Stimulated activated CD4-positive, alpha-beta T cell treated with anti-CD3 and anti-CD28 coated beads, TNF-alpha, amount 100 ng/mL, for 24 hours (primary cell): Measurements from ENCODE around the gene AJAP1.
"Not testable (repeated sequence)": the region's sequence is repeated elsewhere in the genome, so short reads cannot be mapped to it uniquely, and the experiment has no call there.

ENCODE experiments used
- DNase-seq, 3 experiments: peaks; one replicate each; pipeline ENCODE4 v3.0.0-alpha.2; 2020; ENCODE audit warnings: low read depth in 3 of 3

Gene AJAP1

GRCh38 chr1:4653796-4654725 lies at the start of gene AJAP1:
Gene AJAP1 (plus strand): TSS chr1:4654609. CDS start chr1:4655426, 817 bp downstream.
- DNase-seq, result peak in 1 of 3 experiments; percentile 15

- no peak for DNase-seq
Measured at GRCh38 chr1:4605158-4605557, 49.3 kb upstream of the AJAP1 start.

GRCh38 chr1:4611563-4612341 lies 42.7 kb upstream of the AJAP1 start:
- no peak for DNase-seq

- no peak for DNase-seq
Measured at GRCh38 chr1:4612991-4613390, 41.4 kb upstream of the AJAP1 start.

- no peak for DNase-seq
Measured at GRCh38 chr1:4613606-4614370, 40.6 kb upstream of the AJAP1 start.

- DNase-seq, result no peak
Measured at GRCh38 chr1:4614371-4615137, 39.9 kb upstream of the AJAP1 start.

- no peak for DNase-seq
Measured at GRCh38 chr1:4615138-4615470, 39.3 kb upstream of the AJAP1 start.

- no peak for DNase-seq
Measured at GRCh38 chr1:4615501-4615900, 38.9 kb upstream of the AJAP1 start.

- no peak for DNase-seq
Measured at GRCh38 chr1:4616831-4617465, 37.5 kb upstream of the AJAP1 start.

- DNase-seq, result no peak
Measured at GRCh38 chr1:4617506-4617905, 36.9 kb upstream of the AJAP1 start.

- not testable (repeated sequence) for DNase-seq
Measured at GRCh38 chr1:4618827-4619226, 35.6 kb upstream of the AJAP1 start.

- no peak for DNase-seq
Measured at GRCh38 chr1:4621646-4622045, 32.8 kb upstream of the AJAP1 start.

GRCh38 chr1:4622821-4623220 lies 31.6 kb upstream of the AJAP1 start:
- DNase-seq, result no peak

- DNase-seq, result no peak
Measured at GRCh38 chr1:4624141-4624715, 30.2 kb upstream of the AJAP1 start.

- DNase-seq, result no peak
Measured at GRCh38 chr1:4624801-4625200, 29.6 kb upstream of the AJAP1 start.

GRCh38 chr1:4626061-4626460 lies 28.3 kb upstream of the AJAP1 start:
- no peak for DNase-seq

- no peak for DNase-seq
Measured at GRCh38 chr1:4626560-4627319, 27.7 kb upstream of the AJAP1 start.

GRCh38 chr1:4627353-4627752 lies 27.1 kb upstream of the AJAP1 start:
- no peak for DNase-seq

- no peak for DNase-seq
Measured at GRCh38 chr1:4628992-4629391, 25.4 kb upstream of the AJAP1 start.

- DNase-seq, result no peak
Measured at GRCh38 chr1:4630561-4630960, 23.8 kb upstream of the AJAP1 start.
